Left forelimb (tissue), 1 donor: Measurements from ENCODE around the gene TMEM89.

Experiments used
- DNase-seq: peaks from one replicate; pipeline ENCODE4 v3.0.0-alpha.2; 2018; ENCODE audit warnings: low spot score

TMEM89 gene

DNA sequence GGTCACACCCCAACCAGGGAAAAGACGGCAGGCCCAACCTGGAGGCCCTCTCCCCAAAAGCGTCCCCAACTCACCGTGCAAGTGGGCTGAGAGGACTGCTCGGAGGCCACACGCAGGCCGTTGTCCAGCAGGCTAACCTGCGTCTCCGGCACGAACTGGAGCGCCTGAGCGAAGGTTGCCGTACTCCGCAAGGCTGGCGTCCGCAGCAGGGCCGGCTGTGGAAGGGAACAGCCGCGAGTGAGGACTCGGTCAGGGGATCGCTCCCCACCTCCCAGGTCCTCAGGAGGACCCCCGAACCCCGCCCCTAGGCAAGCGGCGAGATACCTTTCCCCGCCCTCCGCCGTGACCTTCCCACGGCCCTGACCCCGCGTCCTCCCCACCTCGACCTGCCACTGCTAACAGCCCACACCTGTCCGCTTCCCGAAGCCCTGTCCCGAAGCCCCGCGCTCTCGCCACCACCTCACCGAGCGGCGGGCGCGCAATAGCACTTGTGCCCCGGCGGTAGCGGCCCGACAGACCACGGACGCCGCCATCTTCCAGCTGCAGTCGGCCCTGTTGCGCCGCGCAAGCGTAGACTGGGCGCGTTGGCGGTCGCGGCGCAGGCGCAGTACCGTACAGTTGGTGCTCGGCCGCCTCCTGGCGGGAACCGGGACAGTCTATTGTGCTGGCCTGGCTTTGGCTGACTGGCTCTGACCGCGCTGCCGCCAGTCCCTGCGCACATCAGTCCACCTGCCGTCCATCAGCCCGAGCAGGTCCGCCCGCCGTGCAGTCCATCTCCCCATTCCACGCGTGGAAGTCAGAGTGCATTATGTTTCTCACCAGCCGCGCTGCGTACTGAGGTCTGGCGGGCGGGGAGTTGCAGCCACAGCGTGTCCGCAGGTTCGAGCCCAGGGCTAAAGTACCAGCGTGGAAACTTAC is 12.2 kb downstream of the TMEM89 start, which contains the start of gene UQCRC1:
UQCRC1 (minus strand) TSS at position 559 of the 918 bp plus-strand sequence; CDS start at position 533, 26 bp downstream.
- peak; percentile 94 for DNase-seq

DNA sequence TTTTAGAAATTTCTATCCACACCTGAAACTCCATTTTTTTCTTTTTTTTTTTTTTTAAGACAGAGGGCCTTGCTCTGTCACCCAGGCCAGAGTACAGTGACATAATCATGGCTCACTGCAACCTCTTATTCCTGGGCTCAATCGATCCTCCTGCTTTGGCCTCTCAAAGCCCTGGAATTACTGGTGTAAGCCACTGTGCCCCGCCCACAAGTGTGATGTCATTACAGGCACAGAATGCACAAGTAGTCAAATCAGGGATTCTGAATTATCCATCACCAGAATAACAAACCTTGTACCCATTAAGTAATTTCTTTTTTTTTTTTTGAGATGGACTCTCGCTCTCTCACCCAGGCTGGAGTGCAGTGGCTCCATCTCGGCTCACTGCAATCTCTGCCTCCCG is 14.1 kb downstream of the TMEM89 start:
- DNase-seq = no peak

DNA sequence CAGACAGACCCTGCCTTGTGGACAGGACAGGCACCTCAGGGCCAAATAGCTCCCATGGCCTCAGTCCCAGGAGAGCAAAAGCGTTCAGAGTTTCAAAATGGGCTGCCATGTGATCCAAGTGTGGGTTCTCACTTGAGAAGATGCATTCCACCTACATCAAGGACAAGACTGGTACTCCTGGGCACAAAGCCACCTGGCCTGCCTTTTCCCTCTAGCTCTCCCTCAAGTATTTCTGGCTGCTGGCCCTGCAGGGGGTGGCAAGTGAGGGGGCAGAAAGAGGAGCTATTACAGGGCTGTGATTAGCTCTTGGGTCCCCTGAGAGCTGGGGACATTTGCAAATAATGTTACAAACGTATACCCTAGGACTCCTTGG is 20.0 kb downstream of the TMEM89 start:
- no peak for DNase-seq

DNA sequence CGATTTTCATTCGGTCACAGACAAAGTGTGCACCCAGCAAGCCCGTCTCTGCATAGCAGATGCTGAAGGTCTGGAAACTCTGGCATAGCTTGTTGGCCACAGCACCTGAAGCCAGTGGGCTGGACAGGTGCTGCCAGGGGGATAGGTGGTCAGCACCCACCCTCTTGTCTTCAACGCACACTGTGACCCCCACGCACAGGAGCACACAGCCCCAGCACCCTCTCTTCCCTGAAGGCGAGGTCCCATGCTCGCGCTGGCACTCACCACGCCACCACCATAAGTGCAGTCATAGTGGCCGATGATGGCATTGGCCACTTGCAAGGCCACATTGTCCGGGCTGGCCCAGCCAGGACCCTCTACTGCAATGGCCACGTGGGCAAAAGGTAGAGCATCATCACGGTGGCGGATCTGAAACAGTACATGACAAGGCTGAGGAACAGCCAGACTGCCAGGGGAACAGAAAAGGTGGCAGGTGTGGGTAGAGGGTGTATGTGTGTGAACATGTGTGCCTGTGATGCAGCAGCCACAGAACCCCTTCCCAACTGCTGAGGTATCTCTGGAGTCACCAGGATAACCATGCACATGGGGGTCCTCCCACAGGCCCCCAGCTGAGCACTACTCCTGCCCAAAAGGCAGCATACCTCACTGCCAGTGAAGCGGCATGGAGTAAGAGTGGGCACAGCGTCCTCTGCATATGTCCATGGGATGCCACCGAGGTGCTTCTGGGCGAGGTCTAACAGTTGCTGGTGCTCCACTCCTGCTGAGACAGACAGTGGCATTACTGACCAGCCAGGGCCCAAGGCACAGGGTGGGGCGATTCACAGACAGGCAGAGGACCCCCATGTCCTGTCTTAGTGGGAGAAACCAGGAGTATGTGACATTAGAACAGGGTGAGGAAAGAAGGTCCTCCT is 20.6 kb downstream of the TMEM89 start:
- no peak for DNase-seq

DNA sequence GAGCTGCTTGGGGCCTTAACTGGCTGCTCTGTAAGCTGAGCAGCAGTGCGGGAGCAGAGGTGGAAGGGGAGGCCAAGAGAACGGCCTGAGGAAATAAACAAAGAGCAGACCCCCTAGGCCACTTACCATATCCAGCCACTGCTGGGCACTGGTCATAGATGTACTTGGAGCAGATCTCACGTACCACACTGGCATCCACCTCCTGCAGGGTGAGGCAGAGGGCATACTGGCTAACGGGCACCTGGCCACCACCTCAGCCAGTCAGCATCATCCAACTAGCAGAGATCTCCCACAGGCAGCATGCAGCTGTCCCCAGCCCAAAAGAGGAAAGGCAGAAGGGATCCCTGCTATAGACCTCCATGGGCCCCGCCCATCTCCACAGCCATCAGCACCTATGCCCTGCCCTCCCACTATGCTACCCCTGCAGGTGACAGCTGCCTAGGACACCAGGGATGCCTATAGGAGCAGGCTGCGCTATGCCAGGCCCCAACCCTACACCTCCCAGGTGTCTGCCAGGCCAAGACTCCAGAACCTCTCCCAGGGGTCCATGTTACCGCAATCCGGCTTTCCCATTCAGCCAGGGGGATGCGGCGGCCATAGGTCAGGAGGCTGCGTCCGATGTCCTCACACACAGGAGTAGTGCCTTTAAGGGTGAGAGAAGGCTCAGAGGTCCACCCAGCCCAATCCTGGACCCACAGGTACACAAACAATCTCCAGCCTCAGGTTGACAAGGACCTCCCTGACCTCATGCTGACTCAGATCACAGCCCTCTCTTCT is 21.9 kb downstream of the TMEM89 start:
- no peak for DNase-seq

DNA sequence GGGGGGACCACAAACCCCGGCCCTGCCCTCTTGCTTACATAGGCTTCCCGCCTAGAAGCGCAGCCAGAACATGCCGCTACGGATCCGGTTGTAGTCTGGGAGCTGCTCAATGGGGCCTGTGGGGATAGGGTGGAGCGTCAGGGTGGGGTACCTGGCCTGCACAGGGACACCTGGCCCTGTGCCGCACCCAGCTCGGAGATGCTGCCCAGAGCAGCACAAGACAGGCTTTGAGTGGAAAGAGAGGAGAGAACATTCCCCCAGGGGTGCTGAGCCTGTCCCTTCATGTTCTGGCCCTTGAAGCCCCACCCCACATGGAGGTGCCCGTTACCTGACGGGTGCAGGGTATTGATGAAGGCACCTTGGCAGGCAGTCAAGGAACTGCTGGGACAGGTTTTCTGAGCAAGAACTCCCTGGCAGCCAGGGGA is 22.5 kb downstream of the TMEM89 start:
- DNase-seq = no peak

DNA sequence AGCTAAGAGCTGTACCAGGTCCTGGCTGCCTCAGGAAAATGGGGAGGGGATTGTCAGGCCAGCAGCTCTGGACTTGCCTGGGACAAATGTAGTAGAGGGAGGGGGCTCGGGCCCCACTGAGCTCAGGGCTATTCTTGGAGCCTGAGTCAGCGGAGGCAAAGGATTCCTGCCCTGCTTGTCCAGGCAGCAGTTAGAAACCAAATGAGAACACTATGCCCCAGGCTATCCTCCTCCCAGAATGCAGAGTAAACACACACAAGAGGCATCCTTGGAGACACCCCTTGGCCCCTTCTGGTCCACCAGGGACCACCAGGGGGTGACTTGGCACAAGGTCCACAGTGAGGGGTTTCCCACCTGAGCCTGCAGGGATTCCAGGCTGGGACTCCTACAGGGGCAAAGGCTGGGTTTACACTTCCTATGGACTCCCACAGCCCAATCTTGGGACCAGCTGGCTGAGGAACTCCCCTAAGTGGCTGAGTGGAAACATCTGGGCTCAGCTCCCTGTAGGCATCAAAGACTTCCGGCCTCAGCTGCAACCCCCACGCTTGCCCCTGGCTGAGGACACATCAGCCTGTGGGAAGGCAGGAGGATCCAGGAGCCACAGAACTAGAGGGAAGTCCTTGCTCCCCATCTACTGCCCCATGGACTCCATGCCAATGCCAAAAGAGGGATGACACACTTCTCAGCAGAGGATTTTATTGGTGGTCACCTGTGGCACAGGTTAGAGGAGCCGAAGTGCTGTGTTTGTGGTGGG is 23.1 kb downstream of the TMEM89 start:
- no peak for DNase-seq

DNA sequence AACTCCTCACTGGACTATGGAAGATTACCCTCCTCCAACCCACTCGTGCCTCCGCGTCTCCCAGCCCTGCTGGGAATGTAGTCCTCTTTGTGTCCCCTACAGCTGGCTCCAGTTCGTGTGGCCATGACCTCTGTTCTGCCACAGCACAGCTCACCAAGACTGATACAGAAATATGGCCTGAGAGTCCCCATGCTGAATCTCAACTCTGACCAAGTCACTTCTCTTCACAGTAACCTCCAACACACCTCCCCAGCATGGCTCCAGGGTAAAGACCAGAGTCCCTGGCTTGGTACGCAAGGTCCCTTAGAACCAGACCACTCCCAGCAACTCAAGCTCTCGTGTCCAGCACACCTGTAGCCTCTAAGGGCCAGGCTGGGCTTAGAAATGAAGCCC is 24.2 kb downstream of the TMEM89 start:
- DNase-seq = no peak

DNA sequence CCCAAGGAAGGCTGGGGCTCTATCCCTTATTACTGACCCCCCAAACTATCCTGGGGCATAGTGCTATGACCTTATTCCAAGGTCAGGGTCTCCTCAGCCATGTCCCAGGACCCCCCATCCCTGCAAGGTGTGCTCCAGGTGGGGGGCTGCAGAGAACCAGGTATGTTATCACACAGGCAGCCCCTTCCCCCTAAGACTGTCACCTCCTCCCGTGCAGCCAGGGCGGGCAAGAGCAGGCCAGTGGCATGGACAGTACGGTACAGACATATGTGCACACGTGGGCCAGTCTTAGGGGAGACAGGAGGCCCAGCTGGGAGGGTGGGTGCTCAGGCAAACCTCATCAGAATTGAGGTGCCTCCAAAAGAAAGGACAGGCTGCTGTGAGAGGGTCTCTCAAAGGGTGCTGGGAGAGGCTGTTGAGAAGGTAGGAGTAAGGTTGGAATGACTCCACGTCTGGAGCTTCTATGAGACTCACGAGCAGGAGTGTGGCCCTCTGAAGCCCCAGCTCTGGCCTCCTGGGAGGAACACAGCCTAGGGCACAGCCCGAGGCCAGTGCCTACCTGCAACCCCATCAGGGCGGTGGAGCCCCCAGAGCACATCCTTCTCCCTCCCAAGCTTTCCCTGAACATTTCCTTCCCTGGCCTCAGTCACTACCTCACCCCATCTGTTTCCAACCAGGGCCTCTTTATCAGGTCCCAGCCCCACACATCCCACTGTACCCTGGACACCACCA is 24.7 kb downstream of the TMEM89 start:
- no peak for DNase-seq

DNA sequence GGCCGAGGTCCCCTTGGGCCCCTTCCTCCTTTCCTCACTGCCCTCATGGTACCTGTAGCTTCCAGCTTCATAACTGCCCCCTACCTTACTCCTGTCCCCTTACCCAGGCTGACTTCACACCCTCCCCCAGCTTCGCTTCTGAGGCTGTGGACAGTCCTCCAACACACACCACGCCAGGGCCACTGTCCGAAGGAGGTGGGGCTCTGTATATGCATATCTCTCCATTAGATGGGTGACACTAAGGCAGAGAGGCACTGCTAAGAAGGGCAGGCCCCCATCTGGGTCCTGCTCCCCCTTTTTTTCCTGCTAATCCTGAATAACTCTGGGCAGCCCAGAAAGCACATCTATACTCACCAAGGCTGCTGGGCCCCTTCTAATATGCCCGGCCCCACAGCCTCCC is 25.4 kb downstream of the TMEM89 start:
- no peak for DNase-seq

DNA sequence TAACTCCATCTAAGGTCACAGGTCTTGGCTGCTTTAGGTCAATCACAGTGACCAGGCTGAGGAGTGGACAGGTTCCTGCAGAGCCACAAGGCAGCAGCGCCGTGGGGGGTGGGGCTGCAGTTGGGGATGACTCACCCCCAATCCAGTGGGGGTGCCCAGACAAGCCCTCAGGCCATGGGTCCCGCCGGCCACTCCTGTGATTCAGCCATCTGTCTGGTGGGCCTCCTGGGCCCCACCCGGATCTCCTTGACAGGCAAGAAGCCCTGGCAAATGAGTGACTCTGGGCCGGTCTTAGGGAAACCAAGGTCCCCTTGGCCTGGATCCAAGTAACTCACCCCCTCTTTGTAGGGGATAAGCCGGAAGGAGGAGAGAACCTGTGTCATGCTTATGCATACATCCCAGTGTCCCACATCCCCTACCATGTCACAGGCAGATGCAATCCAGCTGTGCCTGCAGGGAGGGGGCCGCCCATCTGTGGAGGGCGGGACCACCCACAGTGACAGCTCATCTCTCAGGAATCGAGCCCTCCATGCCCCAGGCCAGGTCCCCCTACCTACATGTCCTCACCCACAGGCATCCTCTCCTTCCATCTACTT is 25.9 kb downstream of the TMEM89 start:
- DNase-seq = no peak

DNA sequence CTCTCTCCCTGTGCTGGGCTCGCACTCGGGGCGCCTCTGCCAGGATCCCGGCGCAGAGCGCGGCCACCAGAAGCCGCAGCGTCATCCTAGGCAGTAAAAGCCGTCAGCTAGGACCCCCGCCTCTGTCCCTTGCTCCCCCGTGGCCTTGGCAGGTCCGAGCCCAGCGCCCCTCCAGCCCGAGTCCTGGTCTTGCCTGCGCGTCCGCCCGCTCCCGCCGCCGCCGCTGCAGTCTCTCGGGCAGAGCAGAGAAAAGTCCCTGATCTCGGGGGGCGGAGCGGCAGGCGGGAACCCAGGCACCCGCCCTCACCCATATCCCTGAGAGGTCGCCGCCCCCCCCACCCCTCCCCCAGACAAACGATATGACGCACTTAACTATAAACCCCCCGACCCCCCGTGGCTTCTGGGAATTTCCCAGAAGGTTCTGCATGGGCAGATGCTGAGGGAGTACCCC is 26.5 kb downstream of the TMEM89 start, which contains the start of gene COL7A1:
COL7A1 (minus strand) TSS at position 255 of the 451 bp plus-strand sequence; CDS start at position 85, 170 bp downstream.
- DNase-seq = no peak

DNA sequence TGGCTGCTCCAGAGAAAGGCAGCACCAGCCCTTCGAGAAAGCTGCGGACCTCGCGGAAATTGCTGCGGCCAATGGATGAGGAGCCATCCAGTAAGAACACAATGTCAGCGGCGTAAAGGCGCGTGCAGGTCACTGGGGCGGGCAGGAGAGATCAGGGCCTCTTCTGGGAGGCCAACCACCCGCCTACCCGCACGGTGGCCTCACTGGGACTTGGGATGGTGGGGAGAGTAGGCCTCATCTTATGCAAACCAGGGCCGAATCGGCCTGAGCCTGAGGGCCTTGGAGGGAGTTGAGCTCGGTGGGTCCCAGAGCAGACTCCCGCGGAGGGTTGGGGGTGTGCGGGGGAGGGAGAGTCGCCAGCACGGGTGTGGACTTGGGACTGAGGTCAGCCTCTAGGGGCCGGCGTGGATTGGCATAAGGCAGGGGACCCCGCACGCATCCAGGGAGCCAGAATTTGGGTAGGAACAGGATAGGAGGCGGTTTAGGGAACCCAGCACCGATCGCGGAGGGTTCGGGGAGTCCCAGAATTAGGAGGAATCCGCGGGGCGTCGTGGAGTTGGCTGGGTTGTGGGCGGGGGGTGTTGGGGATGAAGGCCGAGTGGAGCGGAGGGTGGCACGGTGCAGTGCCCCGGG is 27.0 kb downstream of the TMEM89 start:
- no peak for DNase-seq

DNA sequence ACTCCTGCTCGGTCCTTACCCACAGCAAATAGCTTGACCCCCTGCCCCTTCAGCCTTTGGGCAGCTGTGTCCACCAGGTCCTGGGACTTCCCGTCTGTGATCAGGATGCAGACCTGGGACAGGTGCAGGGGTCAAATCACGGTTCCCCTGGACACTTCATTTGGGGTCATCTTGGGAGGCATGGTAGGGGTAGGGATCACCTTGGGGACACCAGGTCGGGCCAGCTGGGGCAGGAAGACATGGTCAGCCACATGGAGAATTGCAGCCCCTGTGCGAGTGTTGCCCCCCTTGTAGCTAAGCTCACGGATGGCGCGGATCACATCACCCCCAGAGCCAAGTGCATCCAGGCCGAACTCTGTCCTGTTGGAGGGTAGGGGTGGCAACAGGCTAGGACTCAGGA is 28.2 kb downstream of the TMEM89 start:
- no peak for DNase-seq

DNA sequence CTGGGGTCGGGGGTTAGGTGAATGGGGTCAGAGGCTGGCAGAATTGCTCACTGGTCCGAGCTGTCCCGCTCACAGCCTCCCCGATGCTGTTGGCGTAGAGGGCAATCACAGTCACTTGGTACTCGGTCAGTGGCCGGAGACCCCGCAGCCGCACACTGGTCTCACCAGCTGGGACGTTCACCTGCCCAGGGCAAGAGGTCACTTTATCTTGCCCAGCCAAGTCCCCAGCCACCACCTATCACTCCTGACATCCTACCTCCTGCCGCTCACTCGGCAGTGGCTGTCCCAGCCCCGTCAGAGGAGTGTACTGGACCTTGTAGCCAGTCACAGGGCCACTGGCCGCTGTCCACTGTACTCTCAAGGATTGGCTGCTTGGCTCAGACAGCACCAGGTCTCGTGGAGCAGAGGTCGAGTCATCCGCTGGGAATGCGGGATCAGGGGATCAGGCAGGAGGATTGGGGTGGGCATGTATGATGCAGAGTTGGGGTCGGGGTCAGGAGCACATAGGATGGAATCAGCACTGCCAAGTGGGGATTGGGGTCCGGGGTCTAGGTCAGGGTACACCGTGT is 29.0 kb downstream of the TMEM89 start:
- no peak for DNase-seq

DNA sequence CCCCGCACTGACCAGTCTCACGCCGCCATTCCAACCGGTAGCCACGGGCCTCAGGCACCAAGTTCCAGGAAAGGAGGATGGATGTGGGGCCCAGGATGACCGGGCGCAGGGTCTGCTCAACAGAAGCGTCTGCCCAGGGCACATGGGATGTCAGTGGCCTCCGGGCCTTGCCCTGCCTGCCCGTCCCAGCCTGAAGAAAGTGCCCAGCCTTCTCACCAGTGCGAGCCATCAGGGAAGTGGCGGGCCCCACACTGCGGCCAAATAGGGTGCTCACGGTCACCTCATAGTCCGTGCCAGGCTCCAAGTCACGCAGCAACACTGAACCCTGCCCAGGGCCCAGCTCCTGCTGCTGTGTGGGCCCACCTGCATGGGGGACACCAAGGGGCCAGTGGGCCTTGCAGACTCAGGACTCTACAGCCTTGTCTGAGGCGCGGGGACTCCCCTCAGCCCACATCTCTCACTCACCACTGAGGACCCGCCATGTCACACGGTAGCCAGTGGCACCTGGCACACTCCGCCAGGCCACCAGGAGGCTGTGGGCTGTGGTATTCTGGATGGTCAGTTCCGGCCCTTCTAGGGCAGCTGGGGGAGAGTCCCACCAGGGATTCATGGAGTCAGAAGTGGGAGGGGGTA is 29.6 kb downstream of the TMEM89 start:
- no peak for DNase-seq

DNA sequence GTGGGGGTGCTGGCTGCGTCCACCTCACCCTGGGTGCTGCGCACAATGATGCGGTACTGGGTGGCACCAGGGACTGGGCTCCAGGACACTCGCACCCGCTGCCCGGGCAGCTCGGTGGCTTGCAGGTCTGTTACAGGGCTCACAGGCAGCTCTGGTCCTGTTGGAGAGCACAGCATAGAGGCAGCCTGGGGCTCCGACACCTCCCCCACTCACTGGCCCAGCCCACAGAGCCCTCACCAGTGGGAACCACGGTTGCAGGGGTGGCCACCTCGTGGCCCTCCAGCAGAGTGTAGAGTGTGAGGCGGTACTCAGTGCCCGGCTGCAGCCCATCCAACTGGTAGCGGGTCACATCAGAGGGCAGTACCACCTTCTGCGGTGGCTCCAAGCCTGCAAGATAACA is 30.1 kb downstream of the TMEM89 start:
- DNase-seq = no peak

DNA sequence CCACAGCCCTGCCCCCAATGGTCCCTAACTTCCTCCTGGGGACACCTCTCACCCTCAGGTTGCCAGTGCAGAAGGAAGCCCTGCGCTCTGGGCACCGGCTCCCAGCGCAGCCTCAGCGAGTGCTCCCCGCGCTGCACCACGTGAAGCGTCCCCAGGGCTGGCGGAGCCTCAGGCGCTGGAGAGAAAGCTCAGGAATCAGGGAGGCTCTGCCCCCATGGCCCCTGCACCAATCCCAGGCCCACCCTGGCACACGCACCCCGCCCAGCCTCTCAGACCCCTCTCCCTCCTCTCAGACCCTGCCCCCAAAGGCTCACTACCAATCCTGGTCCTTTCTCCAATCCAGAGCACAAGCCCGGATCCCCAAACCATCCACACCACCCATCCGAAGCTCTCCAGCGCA is 33.3 kb downstream of the TMEM89 start:
- DNase-seq = no peak

DNA sequence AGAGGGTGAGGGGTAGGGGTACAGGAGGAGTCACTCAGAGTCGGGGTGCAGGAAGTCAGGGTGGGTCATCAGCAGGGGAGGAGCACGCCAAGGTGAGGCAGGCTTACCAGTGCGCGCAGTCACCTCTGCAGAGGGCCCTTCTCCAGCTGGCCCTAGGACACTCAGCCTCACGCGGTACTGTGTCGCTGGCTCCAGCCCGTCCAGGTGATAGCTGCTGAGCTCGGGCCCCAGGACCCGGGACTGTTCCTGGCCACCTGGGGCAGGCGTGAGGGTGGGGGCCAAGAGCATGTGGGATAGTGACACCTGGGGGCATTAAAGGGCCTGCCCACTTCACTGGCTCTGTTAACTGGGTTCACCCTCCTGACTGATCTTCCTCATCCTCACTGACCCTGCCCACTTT is 33.9 kb downstream of the TMEM89 start:
- no peak for DNase-seq
